ENCODE results near the gene OR2F1.

The OR2F1 gene

DNA sequence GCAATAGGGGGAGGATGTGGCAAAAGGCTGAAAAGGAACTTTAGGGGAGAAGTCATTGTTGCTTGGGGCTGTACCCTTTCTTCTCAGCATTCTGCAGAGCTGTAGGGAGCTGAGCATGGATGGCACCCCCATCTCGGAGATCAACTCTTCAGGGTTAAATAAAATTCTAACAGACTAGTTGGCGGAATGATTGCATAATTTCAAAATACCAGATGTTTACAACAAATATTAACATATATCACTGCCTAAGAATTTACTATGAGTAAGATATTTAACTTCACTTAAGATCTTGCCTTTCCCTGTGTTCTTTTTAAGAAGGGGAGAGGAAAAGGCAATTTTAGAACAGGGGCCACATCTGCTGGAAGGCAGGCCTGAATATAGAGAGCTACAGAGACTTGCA is 509 bp upstream of the OR2F1 start:
- no peak for DNase-seq (ENCODE audit: low read depth in 3 of 3)

DNA sequence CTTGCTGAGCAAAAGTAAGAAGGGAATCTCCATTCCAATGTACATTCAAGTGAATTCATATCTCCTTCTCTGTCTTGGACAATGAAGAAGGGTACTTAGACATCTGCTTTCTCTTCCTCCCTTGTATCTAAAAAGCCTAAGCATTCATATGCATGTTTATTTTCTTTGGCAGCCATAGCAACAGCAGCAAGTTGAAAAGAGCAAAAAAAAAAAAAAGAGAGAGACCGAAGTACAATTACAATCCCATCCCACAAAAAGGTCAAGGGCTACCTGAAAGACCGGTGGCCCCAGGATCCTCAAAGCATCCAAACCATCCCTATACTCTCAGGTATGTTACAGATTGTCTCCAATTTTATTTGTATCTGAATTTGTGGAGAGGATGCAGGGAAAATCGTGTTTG is 4.1 kb downstream of the OR2F1 start:
- DNase-seq (ENCODE audit: low read depth in 3 of 3), result no peak

DNA sequence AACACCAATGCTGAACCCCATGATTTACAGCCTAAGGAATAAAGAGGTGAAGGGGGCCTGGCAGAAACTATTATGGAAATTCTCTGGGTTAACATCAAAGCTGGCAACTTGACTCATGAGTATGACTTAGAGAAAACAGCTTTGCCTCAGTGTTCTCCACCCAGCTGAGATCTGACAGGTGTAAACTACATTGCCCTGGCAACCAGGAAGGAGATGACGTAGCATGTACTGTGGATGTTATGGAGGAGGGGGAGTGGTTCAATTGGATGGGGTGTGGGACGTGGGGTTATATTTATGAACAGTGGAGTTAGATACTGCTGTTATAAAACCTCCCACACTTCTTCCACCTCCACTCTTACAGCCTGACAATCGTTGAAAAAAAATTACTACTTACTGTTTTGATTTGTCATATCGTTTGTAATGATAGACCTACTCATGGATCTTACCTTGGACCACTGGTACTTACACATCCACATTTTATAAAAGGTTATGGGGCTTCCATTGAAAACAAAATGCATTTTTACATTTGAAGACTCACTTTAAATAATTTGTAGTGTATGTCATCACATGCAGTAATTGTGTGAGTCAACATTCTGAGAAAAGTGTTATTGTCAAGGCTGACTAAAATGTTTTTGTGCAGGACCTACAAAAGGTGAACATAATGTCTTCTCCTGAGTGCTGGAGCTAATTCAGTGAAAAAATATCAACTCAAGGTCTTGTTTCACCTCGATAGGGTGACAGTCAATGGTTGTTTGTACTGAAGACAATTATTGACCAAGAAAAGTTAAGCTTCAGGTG is 6.4 kb downstream of the OR2F1 start:
- DNase-seq (ENCODE audit: low read depth in 3 of 3), result no peak

DNA sequence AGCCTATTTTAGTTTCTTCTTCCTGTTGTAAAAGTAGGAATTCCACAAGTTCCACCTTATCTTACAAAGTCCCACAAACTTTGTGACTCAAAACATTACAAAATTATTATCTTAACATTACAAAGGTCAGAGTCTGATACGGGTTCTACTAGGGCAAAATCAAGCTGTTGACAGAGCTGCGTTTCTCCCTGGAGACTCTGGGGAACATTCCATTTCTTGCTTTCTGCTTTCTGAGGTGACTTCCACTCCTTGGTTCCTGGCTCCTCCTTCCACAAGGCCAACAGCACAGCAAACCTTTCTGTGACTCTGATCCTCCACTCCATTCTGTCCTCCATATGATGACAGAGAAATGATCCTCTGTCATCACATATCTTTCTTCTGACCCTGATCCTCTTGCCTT is 10.6 kb downstream of the OR2F1 start:
- no peak for DNase-seq (ENCODE audit: low read depth in 3 of 3)

DNA sequence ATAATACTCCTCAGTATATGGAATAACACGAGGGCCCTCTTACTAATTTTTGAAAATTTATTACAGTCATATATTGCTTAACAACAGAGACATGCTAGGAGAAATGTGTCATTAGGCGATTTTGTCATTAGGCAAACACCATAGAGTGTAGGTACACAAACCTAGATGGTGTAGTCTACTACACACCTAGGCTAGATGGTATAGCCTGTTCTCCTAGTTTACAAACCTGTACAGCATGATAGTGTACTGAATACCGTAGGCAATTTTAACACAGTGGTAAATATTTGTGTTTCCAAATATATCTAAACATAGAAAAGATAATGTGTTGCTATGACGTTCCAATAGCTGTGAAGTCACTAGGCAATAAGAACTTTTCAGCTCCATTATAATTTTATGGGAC is 12.8 kb downstream of the OR2F1 start:
- DNase-seq (ENCODE audit: low read depth in 3 of 3), result no peak

DNA sequence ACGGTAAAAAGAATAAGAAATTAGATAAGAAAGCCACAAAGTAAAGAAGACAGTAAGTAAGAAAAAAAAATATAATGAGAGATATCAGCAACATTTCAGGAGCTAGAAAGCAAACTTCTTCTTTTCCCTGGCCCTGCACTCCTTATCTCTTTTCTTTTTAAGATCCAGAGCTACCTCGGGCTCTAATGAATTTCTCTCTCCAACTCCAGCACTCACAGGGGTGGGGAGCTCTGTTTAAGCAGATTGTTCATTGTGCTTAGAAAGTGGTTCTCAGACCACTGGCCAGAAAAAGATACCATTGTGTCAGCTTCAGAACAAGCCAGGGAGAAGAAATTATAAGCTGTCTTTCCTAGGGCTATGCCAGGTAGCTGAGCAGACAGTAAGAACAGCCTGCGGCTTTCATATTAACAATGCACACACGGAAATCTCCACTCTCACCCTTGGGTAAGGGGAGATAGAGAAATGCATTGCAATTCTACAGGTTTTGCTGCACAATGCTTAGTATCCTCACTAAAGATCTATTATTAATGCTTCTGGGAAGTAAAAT is 19.3 kb downstream of the OR2F1 start:
- no peak for DNase-seq (ENCODE audit: low read depth in 3 of 3)

DNA sequence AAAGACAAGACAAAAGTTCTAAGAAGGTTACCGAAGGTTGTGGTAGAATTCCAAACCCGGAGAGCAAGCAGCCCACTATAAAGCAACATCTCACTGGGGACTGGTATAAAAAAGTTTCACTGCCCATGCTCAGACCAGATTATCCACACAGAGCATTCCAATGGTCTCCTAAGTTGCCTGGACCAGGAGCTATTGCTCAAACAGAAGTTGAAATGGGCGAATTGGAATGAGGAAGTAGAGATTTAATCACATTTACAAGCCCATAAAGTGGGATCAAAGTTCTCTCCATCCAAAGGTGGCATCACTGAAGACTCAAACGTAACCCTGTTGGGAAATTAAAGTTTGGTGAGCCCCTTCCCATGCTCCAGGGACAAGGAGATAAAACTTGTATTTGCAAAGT is 19.8 kb downstream of the OR2F1 start:
- DNase-seq (ENCODE audit: low read depth in 3 of 3), result no peak

DNA sequence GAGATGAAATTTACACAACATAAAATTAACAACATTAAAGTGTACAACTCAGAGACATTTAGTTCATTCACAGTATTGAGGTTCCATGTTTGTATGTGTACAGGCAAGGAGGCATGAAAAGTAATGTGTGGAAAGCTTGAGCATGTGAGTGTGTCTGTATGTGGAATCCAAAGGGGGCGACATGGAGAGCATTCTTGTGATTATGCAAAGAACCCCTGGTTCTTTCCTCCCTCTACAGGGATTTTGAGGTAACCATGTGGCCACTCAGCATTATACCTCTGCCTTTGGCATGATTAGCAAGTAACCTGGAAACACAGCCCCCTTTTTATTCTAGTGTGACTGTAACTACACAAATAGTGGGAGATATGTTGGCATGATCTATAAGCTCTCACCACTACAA is 21.0 kb downstream of the OR2F1 start:
- DNase-seq (ENCODE audit: low read depth in 3 of 3), result no peak

DNA sequence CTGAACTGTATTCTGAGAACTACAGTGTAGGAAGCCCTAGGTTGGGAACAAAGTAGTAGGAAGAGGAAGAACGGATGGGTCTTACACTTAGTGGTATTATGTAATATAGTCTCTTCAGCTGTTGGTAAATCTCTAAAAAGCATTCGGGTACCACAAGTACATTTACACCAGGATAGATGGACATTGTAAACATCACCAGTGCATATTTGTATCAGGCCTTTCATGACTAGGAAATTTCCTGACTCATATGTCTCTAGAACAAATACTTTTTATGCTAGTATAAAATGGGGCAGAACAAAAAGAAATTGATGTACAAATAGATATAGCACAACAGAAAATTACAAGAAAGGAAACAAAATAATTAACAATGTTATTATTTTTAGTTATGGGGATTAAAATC is 23.9 kb downstream of the OR2F1 start:
- no peak for DNase-seq (ENCODE audit: low read depth in 3 of 3)

DNA sequence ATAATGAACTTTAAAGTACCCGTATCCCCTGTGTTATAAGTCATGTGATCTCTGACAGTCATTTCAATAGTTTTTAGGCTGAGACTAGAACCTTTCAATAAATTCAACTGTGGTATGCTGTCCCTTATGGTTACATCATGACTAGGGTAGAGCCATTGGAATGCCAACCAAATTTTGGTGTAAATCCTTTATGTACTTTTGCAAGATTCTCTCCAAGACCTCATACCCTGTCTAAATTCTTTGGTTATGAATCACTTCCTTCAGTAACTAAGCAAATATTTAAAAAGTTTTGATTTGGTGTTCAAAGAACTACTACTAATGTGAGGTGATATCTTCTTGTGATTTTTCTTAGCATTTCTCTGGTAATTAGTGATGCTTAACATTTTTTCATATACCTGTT is 24.7 kb downstream of the OR2F1 start:
- no peak for DNase-seq (ENCODE audit: low read depth in 3 of 3)

DNA sequence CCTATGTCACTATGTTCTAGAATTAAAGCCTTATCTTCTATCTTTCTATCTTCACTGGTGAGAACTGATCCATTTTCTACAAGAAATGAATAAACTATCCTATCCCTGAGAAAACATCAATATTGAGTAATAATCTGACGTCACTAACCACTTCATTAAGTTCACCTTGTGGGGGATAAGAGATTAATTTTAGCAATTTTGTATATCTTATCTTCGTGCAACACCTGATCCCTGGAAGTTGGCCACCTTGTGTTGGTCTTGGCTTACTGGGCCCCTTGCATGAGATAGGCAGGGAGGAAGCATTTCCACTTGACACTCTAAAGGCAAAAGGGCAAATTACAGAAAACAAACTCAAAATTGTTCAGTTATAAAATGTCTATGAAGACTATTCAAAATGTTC is 25.4 kb downstream of the OR2F1 start:
- no peak for DNase-seq (ENCODE audit: low read depth in 3 of 3)

DNA sequence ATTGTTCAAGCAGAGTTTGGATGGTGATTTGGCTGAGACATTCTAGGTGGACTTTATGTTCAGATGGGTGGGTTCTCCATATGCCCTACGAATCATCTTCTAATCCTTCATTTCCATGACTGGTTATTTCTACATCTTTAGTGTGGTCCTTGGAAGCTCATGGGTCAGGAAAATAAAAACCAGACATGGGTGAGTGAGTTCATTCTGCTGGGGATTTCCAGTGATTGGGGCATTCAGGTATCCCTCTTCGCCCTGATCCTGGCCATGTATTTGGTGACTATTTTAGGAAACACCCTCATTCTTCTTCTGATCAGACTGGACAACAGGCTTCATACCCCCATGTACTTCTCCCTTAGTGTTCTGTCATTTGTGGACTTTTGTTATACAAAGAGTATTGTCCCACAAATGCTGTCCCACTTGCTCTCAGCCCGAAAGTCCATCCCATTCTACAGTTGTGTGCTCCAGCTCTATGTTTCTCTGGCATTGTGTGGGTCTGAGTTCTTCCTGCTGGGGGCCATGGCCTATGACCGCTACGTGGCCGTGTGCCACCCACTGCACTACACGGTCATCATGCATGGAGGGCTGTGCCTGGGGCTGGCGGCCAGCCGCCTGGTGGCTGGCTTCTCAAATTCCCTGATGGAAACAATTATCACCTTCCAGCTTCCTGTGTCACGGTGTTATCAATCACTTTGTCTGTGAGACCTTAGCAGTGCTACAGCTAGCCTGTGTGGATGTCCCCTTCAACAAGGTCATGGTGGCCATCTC is 26.3 kb downstream of the OR2F1 start:
- DNase-seq (ENCODE audit: low read depth in 3 of 3), result no peak

DNA sequence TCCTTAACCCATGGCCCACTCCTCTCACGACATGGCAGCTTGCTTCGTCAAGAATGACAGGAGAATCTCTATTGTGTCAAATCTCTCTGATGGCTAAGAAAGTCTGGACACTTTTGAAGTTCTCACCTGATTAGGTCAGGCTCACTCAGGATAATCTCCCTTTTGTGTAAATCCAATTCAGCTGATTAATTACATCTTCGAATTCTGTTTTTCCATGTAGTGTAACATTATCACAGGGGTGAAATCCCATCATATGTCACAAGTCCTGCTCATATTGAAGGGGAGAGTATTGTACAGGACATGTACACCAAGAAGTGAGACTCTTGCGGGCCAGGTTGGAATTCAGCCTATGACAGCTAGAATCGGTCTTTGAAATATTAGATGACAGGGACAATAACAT is 29.3 kb downstream of the OR2F1 start:
- no peak for DNase-seq (ENCODE audit: low read depth in 3 of 3)

DNA sequence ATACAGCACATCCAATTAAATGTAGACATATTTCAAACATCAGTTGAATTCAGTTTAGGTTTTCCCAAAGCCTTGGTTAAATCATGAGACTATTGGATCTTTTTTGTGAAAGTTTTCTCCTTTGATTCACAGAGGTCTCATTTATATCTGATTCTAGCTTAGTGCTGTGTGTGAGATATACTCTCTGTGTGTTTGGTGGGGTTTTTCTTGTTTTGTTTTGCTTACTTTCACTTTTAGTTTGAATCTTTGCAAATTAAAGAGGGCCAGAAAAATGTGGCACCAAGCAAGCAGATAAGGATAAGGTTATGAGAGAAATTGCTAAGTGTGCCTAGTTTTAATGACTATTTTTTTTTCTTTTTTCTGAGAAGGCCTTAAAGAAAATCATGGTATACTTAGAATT is 32.9 kb downstream of the OR2F1 start:
- no peak for DNase-seq (ENCODE audit: low read depth in 3 of 3)

DNA sequence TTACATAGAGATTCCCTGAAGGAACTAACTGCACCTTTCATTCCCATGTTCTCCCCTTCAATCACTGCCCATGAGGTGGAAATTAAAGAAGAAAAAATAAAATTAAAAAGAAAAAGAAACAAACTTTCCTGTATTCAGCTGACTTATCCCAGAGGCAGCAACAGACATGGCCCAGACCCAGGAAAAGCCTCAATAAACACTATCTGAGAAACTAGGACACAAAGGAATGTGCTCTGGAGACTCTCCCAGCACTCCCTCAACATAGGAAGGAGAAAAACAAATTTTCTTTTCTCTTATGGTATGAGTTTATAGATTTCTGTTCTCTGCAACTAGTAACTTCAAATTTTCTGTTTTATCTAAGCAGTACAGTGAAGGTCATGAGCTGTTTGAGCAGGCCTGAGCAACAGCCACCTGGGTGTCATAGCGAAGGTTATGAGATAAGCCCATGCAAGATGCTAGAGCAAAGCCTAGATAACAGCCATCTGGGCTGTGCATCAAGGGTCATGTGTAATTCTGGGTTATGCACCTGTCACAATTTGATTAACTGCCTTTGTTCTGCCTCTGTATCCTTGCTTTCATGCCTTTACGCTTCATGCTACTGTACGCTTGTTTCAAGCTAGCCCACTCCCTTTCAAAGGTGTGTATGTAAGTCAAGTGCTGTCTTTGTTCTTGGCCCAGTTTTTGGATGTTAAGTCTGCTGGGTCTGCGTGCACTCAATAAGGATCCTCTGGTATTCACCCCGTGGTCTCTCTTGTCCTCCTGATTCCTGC is 34.5 kb downstream of the OR2F1 start:
- no peak for DNase-seq (ENCODE audit: low read depth in 3 of 3)

DNA sequence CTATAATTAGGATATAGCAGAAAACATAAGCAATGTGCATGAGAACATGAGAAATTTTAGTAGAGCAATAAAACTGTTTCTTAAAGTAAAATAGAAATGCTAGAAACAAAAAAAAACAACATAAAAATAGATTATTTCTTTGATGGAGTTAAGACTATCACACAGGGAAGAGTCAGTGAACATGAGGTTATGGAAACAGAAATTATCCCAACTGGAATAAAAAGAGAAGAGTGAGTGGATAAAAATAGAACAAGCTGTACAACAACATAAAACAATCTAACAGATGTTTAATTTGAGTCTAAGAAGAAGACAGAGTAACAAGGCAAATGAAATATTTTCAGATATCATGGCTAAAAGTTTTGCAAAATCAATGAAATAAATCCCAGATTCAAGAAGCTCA is 38.0 kb downstream of the OR2F1 start:
- DNase-seq (ENCODE audit: low read depth in 3 of 3), result no peak

DNA sequence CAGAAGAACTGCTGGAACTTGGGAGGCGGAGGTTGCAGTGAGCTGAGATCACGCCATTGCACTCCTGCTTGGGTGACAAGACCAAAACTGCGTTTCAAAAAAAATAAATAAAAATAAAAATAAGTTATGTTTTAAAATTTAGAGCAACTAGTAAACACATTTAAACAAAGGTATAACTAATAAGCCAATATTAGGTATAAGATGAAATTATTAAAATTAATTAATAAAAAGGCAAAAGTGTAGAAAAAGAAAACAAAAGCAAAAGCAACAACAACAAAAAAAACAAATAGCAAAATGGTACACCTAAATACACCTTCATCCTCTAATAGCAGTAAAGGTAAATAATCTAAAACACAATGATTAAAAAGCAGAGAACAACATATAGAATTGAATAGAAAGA is 39.3 kb downstream of the OR2F1 start:
- no peak for DNase-seq (ENCODE audit: low read depth in 3 of 3)

DNA sequence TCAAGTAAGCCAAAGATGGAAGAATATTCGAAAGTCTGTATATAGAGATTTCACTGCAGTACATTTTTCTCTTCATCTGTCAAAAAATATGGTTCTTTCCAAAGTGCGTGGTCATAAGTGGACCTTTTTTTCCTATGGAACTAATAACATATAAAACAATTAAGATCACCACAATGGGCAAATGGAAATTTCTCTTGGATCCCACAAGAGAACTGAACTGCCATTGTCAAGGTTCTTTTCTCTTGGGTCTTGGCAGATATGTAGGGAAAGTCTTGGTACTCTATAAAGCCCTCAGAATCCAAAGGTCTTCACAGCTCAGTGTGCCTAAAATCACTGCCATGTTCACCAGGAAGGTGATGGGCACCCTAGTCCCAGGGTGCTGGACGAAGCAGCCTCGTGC is 45.4 kb downstream of the OR2F1 start, which contains the start of gene OR6B1:
Gene OR6B1, plus strand, starts transcription at position 301 of the 400 bp plus-strand sequence. CDS start 3,677 bp downstream, outside the sequence.
- no peak for DNase-seq (ENCODE audit: low read depth in 3 of 3)

DNA sequence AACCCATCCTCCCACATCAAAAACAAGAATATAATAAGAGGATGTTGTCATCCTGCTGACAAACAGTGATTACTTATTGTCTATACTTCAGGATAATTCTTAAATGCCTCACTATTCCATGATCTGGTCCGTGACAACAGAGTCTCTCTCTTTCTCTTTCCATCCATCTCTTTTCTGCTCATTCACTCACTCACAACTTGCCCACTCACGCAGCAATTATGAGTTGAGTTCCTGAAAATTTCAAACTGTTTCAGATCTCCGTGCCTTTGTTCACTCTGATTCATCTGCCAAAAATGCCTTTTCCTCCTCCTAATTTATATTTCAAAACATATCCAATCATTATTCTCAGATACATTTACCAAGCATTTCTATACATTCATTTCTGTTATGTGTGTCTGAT is 46.9 kb downstream of the OR2F1 start:
- DNase-seq (ENCODE audit: low read depth in 3 of 3), result no peak

DNA sequence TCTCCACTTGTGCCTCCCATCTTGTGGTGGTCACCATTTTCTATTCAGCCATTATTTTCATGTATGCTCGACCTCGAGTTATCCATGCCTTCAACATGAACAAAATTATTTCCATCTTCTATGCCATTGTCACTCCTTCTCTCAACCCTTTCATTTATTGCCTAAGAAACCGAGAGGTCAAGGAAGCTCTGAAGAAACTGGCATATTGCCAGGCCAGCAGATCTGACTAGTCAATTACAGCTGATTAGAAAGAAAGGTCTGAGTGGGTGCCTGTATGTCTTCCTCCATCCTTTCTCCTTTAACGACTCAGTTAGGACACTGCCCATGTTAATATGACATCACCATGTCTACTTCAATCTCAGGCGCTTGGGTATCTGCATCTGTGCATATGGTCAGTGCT is 50.1 kb downstream of the OR2F1 start:
- DNase-seq (ENCODE audit: low read depth in 3 of 3), result no peak

DNA sequence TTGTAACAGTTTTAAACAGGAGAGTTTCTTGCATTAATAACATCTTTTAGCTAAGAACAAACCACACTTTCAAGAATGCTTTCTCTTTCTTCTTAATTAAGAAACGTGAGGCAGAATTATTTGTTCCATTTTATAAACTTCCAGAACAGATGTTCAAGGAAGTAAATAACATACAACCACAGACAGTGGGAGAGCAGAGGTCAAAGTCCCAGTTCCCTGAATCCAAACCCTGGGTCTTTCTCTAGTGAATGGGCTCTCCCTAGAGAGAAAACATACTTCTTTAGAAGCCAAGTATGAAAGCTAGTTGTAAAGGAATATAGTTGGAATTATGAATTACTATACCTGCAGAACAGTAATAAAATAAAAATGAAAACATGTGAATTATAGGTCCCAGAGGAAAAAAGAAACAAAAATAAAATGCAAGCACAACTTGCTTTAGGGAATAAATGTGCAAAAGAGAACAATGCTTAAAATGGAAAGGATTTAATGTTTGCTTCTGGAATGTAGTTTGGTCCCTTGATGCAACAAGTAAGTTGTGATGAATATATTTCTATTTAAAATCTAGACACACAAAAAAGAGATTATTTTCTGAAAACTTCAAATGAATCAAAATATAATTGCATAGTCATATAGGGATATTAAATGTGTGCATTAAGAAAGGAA is 51.5 kb downstream of the OR2F1 start:
- no peak for DNase-seq (ENCODE audit: low read depth in 3 of 3)

DNA sequence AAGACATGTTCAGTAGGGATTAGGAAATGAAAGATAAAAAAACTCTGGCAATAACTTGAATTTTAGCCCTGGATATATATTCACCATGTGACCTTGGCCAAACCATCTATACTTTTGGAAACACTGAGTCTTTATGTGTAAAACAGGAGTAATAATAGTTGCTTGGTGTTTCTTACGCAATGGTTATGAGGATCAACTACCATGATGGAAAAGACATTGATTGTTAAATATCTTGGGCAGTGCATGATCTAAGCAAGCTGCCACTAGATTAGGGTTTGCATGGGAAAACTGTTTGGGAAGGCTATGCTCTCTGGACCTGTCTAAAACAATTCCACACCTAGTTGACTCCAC is 52.0 kb downstream of the OR2F1 start:
- DNase-seq (ENCODE audit: low read depth in 3 of 3), result no peak
